Superior temporal gyrus (tissue), 1 donor: ENCODE data around the gene CRISPLD2.
"Not testable (repeated sequence)": the region's sequence is repeated elsewhere in the genome, so short reads cannot be mapped to it uniquely, and the experiment has no call there.

Experiments used
- DNase-seq: peaks from one replicate; pipeline ENCODE4 v3.0.0-alpha.2; 2016; ENCODE audit errors: extremely low spot score

Gene CRISPLD2

DNA sequence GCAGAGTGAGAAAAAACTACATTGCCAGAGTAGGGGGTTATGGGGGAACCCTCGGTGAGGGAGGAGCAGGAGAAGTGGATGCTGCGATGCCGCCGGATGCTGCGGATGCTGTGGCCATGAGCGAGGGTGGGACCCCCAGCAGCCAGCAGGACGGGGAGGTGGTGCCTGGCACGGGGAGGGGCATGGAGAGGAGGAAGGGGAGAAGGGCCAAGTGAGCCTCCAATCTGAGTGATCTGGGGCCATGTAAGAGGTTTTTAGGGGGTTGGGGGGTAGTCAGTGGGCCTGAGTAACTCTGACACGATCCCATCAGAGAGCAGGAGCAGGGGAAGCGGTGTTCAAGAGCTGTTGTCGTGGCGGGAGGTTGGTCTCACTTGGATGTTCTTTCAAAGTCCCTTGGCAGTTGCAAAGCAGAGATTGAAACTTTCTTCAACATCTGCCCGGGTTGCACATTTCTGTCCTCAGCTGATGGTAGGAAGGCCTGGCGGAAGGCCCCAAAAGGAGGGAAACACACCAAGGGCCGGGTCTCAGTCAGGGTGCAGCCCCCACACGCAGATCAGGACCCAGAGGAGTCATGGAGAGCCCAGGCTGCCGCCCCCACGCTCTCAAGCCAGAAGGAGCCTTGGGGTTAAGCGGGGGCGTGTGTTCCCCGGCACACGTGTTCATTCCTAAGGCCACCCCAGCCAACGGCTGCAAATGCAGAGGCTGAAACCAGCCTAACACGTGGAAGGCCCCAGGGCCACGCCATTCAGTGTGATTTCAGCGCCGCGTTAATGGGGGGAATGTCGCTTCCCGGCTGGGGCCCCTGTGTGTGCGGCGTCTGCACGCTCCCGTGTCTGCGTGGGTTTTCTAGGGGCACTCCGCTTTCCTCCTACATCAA lies 109.9 kb downstream of the CRISPLD2 start:
- DNase-seq = no peak

DNA sequence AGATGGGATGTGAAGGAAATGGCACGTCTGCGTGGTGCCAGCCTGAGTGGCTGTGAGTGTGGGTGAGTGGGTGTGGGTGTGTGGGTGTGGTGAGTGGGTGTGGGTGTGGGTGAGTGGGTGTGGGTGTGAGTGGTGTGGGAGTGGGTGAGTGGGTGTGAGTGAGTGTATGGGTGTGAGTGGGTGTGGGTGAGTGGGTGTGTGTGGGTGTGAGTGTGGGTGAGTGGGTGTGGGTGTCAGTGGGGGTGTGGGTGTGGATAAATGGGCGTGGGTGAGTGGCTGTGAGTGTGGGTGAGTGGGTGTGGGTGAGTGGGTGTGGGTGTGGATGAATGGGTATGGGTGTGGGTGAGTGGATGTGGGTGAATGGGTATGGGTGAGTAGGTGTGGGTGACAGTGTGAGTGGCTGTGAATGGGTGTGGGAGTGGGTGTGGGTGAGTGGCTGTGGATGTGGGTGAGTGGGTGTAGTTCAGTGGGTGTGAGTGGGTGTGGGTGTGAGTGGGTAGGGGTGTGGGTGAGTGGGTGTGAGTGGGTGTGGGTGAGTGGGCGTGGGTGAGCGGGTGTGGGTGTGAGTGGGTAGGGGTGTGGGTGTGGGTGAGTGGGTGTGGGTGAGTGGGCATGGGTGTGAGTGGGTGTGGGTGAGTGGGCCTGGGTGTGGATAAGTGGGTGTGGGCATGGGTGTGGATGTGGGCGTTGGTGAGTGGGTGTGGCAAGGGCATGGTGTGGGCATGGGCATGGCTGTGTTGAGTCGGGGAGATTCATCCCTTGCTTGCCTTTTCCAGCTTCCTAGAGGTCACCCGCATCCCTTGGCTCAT lies 110.7 kb downstream of the CRISPLD2 start:
- no peak for DNase-seq

DNA sequence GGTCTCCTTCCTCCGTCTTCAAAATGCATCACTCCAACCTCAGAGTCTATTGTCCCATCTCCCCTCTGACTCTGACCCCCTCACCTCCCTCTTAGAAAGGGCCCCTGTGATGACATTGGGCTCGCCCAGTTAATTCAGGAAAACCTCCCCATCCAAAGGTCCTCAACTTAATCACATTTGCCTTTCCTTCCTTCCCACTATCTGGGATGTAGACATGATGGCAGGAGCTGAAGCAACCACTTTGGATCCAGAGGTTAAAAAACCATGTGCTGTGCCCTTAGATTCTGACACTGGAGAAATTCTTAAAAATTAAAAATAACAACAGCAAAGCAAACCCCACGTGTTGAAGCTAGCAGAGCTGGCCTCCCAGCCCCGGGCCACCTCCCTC lies 111.3 kb downstream of the CRISPLD2 start:
- DNase-seq = no peak

DNA sequence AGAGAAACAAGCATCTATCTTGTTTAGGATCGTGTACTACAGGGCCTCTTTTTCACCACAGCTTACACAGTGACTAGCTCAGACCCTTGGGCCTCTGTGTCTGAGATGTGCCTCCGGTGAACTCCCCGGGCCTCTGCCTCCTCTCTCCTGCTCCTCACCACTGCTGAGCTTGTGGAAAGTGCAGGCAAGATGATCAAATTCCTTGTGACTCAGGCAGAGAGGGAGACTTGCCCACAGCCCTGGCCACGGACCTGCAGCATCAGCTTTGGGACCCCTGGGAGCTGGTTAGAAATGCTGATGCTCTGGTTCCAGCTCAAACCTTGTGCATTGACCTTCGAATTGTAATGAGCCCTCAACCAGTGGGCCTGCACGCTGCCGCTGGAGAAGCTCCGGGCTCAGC lies 111.7 kb downstream of the CRISPLD2 start:
- no peak for DNase-seq

DNA sequence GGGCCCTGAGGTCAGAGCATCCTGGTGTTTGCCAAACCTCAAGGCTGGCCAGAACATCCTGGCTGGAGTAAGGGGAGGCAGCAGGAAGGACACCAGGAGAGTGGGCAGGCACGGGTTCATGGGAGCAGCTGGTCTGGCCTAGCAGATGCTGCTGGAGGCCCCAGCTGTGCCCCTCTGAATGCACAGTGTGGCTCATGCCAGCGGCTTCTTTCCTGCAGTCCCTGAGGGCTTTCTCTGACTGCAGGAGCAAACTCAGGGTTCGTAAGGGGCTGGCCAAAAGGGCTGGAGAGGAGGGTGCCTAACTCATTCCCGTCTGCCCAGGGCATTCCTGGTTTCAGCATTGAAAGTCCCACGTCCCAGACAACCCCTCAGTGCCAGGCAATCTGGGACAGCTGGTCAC lies 112.9 kb downstream of the CRISPLD2 start:
- DNase-seq = no peak

DNA sequence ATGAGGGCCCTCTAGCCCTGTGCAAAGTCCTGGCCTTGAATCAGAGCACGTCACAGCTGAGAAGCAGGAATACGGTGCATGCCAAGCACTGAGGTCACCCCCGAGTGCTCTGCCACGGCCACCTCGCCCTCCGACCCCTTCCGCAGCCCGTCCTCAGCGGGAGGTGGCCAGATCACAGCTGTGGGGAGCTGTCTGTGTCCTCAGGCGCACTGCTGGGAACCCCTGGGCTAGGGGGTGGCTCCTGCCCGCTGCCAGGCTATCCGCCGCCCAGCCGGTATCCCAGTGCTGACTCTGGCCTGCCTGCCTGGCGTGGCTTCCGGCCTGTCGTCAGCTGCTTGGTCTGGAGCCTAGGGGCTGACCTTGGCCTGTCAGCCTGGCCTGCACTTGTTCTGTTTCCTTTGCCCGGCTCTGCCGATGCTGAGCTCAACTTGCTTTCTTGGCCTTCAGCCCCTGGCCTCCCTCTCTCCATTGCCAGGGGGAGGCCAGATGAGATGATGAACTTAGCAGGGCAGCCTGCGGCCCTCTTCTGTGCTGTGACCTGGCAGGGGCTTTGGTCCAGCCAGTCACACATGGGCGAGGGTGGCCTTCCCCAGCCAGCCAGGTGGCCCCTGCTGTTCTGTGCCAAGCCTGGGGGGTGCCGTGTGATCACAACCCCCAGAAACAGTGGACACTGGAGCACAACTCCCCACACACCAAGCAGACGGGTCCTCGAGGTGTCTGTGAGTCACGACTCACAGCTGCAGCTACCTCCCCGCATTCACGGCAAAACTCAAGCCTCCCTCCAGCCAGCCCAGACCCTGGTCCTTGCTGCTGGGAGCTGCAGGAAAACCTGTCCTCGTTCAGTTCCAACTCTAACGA lies 114.2 kb downstream of the CRISPLD2 start:
- no peak for DNase-seq

DNA sequence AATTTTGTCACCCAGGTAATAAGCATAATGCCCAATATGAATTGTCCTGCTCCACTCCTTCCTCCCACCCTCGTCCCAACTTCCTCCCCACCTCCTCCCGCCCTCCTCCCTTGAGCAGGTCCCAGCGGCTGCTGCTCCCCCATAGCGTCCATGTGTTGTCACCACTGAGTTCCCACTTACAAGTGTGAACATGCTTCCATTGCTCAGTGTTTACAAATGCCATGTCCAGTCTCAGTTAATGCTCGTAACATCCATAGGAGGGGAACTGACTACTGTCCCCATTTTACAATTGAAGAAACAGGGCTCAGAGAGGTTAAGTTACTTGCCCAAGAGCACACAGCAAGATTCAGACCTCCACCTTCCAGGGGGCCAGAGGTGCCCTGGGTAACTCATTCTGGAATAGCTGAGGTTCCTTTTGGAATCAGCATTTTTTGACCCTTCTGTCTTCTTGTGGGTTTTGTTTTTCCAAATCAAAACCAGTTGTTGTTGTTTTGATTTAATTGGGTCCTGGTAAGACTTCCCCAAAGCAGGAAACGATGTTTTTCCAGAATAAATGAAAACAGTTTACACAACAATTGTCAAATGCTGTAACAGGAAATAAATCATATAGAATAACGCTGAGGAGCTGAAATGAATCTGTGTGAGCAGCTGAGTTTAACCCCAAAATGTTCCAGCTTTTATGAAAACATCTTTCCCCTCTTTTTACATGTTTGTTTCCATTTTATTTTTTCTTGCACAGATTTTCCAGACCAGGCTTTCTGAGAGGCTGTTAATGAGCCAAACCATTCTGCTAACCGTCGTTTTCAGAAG lies 117.6 kb downstream of the CRISPLD2 start:
- no peak for DNase-seq

DNA sequence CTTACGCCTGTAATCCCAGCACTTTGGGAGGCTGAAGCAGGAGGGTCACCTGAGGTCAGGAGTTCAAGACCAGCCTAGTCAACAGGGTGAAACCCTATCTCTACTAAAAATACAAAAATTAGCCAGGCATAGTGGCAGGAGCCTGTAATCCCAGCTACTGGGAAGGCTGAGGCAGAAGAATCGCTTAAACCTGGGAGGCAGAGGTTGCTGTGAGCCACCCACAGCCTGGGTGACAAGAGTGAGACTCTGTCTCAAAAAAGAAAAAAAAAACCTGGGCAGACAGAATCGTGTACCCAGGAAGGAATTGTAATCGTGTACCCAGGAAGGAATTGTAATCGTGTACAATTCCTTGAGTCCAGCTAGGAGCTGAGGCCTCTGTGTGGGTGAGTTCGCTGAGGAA lies 118.8 kb downstream of the CRISPLD2 start:
- DNase-seq = not testable (repeated sequence)

DNA sequence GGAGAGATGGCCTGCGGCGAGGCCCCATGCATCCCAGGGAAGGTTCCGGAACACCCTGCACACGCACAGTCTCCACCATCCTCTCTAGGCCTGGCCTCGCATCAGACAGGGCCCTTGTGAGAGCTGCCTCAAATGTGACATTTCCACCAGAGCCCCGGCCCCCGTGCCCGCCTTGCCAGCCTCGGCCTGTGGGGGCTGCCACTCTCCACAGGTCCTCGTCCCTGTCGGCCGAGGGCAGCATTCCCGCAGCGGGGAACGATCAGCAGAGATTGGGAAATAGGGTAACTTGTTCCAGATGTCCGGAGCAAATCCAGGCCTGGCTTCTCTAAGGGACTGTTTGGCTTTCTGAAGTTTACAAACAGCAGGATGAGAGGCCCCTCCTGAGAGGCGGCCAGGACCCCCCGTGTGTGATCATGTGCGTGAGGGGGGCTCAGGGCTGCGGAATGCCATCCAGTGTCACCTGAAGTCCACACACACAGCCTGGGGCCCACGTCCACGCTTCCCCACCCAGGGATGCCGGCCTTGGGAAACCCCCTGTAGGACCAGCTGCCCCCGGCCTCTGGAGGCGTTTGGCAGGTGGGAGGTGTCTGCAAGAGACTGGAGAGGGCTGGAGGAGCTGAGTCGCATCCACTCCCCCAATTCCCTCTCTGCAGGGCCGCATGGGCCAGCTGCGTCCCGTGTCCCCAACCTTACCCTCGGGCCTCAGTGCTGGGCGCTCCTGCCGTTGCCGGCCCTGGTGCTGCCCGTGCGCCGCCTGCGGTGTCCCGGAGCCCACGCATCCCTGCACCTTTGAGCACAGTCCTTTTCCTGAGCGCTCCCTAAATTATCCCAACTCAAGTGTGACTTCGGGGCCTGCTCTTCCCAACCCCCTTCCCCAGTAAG lies 121.1 kb downstream of the CRISPLD2 start:
- no peak for DNase-seq

DNA sequence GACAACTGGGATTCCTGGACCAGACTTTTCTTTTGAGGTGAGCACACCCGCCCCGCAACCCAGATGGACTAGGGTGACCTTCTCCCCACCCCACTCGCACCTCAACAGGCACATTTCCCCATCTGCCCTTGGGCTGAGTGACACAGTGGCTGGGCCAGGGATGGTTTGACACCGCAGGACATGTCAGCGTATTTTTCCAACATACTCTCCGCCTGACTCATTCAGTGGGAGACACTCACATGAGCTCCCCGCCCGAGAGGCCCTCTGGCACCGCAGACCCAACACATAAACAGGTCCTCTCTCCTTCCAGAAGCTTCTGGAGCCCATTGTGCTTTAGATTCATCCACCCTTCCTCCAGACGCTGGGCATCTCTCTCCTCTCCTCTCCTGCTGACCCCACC lies 122.1 kb downstream of the CRISPLD2 start:
- DNase-seq = no peak

DNA sequence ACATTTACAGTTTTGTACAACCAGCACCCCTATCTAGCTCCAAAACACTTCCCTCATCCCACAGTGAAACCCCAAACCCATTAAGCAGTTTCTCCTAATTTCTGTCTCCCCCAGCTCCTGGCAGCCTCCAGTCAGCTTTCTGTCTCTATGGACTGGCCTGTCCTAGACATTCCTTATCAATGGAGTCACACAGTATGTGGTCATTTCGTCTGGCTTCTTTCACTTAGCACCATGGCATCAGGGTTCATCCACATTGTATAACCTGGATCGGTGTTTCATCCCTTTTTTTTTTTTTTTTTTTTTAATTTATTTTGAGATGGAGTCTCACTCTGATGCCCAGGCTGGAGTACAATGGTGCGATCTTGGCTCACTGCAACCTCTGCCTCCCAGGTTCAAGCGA lies 123.0 kb downstream of the CRISPLD2 start:
- no peak for DNase-seq

DNA sequence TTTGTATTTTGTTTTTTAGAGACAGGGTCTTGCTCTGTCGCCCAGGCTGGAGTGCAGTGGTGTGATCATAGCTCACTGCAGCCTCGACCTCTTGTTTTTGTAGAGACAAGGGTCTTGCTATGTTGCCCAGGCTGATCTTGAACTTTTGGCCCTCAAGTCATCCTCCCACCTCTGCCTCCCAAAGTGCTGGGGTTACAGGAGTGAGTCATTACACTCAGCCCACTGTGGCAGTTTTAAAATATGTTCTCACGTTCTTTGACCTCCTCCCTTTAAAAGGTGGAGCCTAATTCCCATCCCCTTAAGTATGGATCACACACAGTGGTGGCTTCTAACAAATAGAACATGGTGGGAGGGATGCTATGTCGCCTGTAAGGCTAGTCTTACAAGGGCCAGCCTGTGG lies 123.8 kb downstream of the CRISPLD2 start:
- DNase-seq = no peak

DNA sequence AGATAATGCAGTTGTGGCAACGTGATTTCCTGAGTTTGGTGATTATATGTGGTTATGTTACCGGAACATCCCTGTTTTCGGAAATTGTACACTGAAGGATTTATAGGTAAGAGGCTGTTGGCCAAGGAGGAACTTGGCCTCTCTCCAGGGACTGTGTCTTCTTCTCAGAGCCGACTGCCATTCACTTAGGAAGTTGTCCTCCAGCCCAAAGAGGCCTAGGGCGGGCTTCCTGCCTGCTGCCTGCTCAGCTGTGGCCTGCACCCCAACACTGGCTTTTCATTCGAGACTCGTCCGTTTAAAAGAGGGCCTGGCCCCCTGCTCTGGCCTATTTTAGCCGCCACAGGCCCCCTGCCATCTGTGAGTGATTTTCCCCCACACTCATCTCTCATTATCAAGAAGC lies 127.2 kb downstream of the CRISPLD2 start:
- DNase-seq = no peak

DNA sequence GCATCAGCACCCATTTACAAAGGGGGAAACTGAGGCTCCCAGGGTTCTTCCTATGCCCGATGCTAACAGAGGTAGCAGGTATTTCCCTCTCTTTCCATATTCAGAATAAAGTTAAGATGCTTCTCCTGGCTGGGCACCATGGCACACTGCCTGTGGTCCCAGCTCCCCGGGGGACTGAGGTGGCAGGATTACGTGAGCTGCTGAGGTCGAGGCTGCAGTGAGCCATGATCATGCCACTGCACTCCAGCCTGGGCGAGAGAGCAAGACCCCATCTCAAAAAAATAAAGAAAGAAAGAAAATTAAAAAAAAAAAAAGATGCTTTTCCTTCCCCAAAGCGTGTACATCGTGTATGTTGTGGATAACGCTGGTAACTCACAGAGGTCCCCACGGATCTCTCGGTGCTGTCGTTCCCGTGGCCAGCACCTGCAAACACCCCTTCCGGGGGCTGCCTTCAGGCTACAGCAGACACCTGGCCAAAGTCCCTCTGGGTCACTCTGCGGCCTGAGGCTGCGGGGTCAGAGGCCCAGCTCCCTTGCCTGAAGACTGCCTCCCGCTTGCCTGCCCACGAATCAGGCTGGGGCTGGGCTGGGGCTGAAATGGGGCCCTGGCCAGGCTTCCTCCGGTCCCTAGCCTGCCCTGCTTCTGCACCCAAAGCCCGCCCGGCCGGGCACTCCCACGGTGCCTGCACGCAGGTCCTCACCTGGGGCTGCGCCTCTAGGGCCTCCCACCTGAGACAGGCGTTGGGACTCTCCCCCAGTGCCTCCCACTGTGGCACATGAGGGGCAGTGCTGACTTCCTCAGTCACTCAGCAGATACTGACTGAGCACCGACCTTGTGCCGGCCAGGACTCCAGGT lies 128.4 kb downstream of the CRISPLD2 start:
- no peak for DNase-seq

DNA sequence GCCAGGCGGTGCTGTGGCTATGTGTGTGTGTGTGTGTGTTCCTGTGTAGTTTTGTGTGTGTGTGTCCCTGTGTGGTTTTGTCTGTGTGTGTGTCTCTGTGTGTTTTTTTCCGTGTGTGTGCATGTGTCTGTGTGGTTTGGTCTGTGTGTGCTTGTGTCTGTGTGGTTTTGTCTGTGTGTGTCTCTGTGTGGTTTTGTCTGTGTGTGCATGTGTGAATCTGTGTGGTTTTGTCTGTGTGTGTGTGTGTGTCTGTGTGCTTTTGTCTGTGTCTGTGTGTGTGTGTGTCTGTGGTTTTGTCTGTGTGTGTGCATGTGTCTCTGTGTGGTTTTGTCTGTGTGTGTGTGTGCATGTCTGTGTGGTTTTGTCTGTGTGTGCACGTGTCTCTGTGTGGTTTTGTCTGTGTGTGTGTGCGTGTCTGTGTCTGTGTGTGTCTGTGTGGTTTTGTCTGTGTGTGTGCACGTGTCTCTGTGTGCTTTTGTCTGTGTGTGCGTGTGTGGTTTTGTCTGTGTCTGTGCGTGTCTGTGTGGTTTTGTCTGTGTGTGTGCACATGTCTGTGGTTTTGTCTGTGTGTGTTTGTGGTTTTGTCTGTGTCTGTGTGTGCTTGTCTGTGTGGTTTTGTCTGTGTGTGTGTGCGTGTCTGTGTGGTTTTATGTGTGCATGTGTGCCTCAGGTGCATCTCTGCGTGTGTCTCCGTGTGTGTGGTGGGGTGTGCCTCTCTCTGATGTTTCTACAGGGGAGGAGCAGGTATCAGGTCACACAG lies 129.2 kb downstream of the CRISPLD2 start:
- DNase-seq = no peak

DNA sequence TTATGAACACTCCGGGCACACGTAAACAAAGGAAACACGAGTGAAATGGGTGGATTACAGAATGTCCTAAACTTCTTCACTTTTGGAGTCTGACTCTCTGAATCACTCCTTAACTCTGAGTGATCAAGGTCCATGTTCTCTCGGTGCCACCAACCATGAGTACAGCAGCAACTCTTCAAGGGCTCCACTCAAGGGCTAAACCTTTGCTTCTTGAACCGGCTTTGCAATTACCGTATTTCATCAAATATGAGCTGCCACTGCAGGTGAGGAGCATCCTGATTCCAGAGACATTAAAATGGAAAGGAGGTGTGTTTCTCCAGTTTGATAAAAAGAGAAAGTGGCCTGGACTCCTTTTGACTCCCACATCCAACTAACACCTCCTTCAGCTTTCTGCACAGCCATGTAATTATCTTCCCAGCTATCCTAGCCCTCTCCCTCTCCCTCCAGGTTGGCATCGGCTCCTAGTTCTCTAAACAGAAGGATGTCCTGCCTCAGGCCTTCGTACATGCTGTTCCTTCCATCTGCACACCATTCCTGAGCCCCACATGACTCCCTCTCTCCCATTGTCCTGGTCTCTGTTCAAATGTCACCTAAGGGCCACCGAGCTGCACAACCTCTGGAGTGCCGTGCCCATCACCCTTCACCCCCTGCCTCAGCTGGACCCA lies 130.1 kb downstream of the CRISPLD2 start:
- no peak for DNase-seq

DNA sequence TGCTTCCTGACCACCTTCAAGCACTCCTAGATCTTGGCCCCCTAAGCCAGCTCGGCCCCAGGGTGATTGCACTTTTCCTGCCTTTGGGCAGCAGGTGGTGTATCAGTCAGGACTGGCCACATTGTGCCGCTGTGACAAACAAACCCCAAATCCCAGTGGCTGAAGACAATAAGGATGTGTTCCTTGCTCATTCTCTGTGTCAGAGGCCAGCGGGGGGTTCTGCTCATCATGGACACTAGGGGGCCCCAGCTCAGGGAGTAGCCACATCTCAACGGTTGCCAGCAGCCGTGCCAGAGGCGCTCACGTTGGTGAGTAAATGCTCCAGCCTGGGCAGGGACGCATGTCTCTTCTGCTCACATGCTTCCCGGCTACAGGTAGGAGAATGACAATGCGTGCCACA lies 131.1 kb downstream of the CRISPLD2 start:
- DNase-seq = no peak
